H9 (cell line): ENCODE results near the gene CHST14. TPM values are rescaled to one million over a fixed set of nuclear protein-coding genes. Genes with fewer than 3 reads are reported as not detected.

Experiments used
- DNase-seq: peaks from one replicate; pipeline ENCODE4 v3.0.0-alpha.2; 2017
- H2AFZ ChIP-seq: one replicate; pipeline ENCODE4 v1.6.1; 2013; ENCODE audit warnings: mild to moderate bottlenecking, low read length, control low read depth, moderate library complexity
- H2AK5ac ChIP-seq: 2 replicates; pipeline ENCODE4 v1.6.1; 2013; ENCODE audit warnings: low read length, control low read depth, mixed read lengths; ENCODE audit not compliant: insufficient read length
- H2BK120ac ChIP-seq: one replicate; pipeline ENCODE4 v1.6.1; 2013; ENCODE audit warnings: low read depth, mild to moderate bottlenecking, low read length, control low read depth, inconsistent platforms; ENCODE audit not compliant: poor library complexity, severe bottlenecking
- H2BK12ac ChIP-seq: 2 replicates; pipeline ENCODE4 v1.6.1; 2013; ENCODE audit warnings: low read length, control low read depth, mixed read lengths, low read depth; ENCODE audit not compliant: insufficient read length
- H2BK15ac ChIP-seq: 2 replicates; pipeline ENCODE4 v1.6.1; 2013; ENCODE audit warnings: low read depth, low read length, control low read depth
- H2BK20ac ChIP-seq: one replicate; pipeline ENCODE4 v1.6.1; 2013; ENCODE audit warnings: low read depth, mild to moderate bottlenecking, low read length, control low read depth, inconsistent platforms; ENCODE audit not compliant: poor library complexity, severe bottlenecking
- H2BK5ac ChIP-seq: 2 replicates; pipeline ENCODE4 v1.6.1; 2013; ENCODE audit warnings: low read length, control low read depth, mixed read lengths; ENCODE audit not compliant: insufficient read length
- H3K14ac ChIP-seq: 2 replicates; pipeline ENCODE4 v1.6.1; 2013; ENCODE audit warnings: low read length, control low read depth; ENCODE audit not compliant: insufficient read depth
- H3K18ac ChIP-seq: 2 replicates; pipeline ENCODE4 v1.6.1; 2013; ENCODE audit warnings: low read depth, mild to moderate bottlenecking, mixed read lengths, low read length, control low read depth; ENCODE audit not compliant: insufficient read length
- H3K23ac ChIP-seq: 2 replicates; pipeline ENCODE4 v1.6.1; 2013; ENCODE audit warnings: low read length, control low read depth, mixed read lengths, low read depth; ENCODE audit not compliant: insufficient read length
- H3K23me2 ChIP-seq: 2 replicates; pipeline ENCODE4 v1.6.1; 2013; ENCODE audit warnings: low read depth, mild to moderate bottlenecking, mixed read lengths, low read length, control low read depth; ENCODE audit not compliant: insufficient read length, poor library complexity, severe bottlenecking
- H3K27ac ChIP-seq: 2 replicates; pipeline ENCODE4 v1.5.1; 2013; ENCODE audit warnings: low read length, control low read depth, mixed read lengths, low read depth; ENCODE audit not compliant: insufficient read length
- H3K27me3 ChIP-seq: 2 replicates; pipeline ENCODE4 v1.6.1; 2013; ENCODE audit warnings: low read length, control low read depth, inconsistent platforms; ENCODE audit not compliant: insufficient read depth
- H3K4ac ChIP-seq: 2 replicates; pipeline ENCODE4 v1.6.1; 2013; ENCODE audit warnings: low read depth, mild to moderate bottlenecking, control low read depth, inconsistent platforms, low read length, moderate library complexity
- H3K4me1 ChIP-seq: 2 replicates; pipeline ENCODE4 v1.6.1; 2013; ENCODE audit warnings: low read length, control low read depth, inconsistent platforms; ENCODE audit not compliant: insufficient read depth
- H3K4me2 ChIP-seq: 2 replicates; pipeline ENCODE4 v1.6.1; 2013; ENCODE audit warnings: low read length, control low read depth, mixed read lengths; ENCODE audit not compliant: insufficient read length, insufficient read depth
- H3K56ac ChIP-seq: 2 replicates; pipeline ENCODE4 v1.6.1; 2013; ENCODE audit warnings: low read depth, mild to moderate bottlenecking, mixed read lengths, low read length, control low read depth; ENCODE audit not compliant: insufficient read length
- H3K79me1 ChIP-seq: 2 replicates; pipeline ENCODE4 v1.6.1; 2013; ENCODE audit warnings: low read depth, mild to moderate bottlenecking, moderate library complexity, low read length, control low read depth, inconsistent platforms; ENCODE audit not compliant: insufficient read depth, poor library complexity, severe bottlenecking
- H3K79me2 ChIP-seq: 2 replicates; pipeline ENCODE4 v1.6.1; 2013; ENCODE audit warnings: low read length, control low read depth, inconsistent platforms; ENCODE audit not compliant: insufficient read depth
- H3K9ac ChIP-seq: 2 replicates; pipeline ENCODE4 v1.6.1; 2013; ENCODE audit warnings: low read length, control low read depth, mixed read lengths; ENCODE audit not compliant: insufficient read length; ENCODE audit errors: extremely low read depth
- H3K9me3 ChIP-seq: one replicate; pipeline ENCODE4 v1.6.1; 2013; ENCODE audit warnings: low read depth, low read length, inconsistent platforms; ENCODE audit not compliant: control insufficient read depth
- H3T11ph ChIP-seq: one replicate; pipeline ENCODE4 v1.6.1; 2013; ENCODE audit warnings: mild to moderate bottlenecking, low read length, control low read depth, inconsistent platforms
- H4K20me1 ChIP-seq: one replicate; pipeline ENCODE4 v1.6.1; 2013; ENCODE audit not compliant: control insufficient read depth, insufficient read length, insufficient read depth
- H4K5ac ChIP-seq: 2 replicates; pipeline ENCODE4 v1.6.1; 2013; ENCODE audit warnings: low read depth, mild to moderate bottlenecking, mixed read lengths, low read length, control low read depth; ENCODE audit not compliant: insufficient read length
- H4K8ac ChIP-seq: replicated peaks from 2 replicates; pipeline ENCODE4 v1.6.1; 2013; ENCODE audit warnings: low read length, control low read depth, mixed read lengths, low read depth; ENCODE audit not compliant: insufficient read length
- H4K91ac ChIP-seq: 2 replicates; pipeline ENCODE4 v1.6.1; 2013; ENCODE audit warnings: low read depth, mild to moderate bottlenecking, moderate library complexity, mixed read lengths, low read length, control low read depth; ENCODE audit not compliant: insufficient read length
- H3K27ac Mint-ChIP-seq, 3 experiments: 2 replicates in 2 of 3; 3 replicates in 1 of 3; pipeline ENCODE4 v1.8.0; 2020 to 2021; ENCODE audit warnings: mixed read lengths in 3 of 3, mild to moderate bottlenecking in 1 of 3, moderate library complexity in 1 of 3
- H3K27me3 Mint-ChIP-seq: 2 replicates; pipeline ENCODE4 v1.8.0; 2021; ENCODE audit warnings: low read depth, mild to moderate bottlenecking, moderate library complexity, mixed read lengths
- H3K36me3 Mint-ChIP-seq, 3 experiments: 2 replicates in 2 of 3; 3 replicates in 1 of 3; pipeline ENCODE4 v1.8.0; 2020 to 2021; ENCODE audit warnings: low read depth in 3 of 3, mixed read lengths in 3 of 3; ENCODE audit not compliant: insufficient read depth in 1 of 3
- H3K4me1 Mint-ChIP-seq, 2 experiments: 2 replicates each; pipeline ENCODE4 v1.8.0; 2020; ENCODE audit warnings: mixed read lengths in 2 of 2
- H3K4me3 Mint-ChIP-seq, 2 experiments: 2 replicates in 1 of 2; 3 replicates in 1 of 2; pipeline ENCODE4 v1.8.0; 2020 to 2021; ENCODE audit warnings: mild to moderate bottlenecking in 2 of 2, mixed read lengths in 2 of 2, moderate library complexity in 1 of 2
- H3K9me3 Mint-ChIP-seq, 2 experiments: 2 replicates in 1 of 2; 3 replicates in 1 of 2; pipeline ENCODE4 v1.8.0; 2020; ENCODE audit warnings: mild to moderate bottlenecking in 2 of 2, mixed read lengths in 2 of 2, moderate library complexity in 1 of 2
- CTCF ChIP-seq: fragments of 200-600 bp; sonication (generic); conservative IDR thresholded peaks from 3 replicates; pipeline ENCODE4 v1.8.0; 2021; ENCODE audit warnings: antibody characterized with exemption, mild to moderate bottlenecking
- WGBS: extraction: QIAGEN DNeasy Blood & Tissue Kit; methylation state at CpG from one replicate; pipeline ENCODE4 v1.1.7; 2013; ENCODE audit warnings: missing lambda C conversion rate, low lambda C conversion rate, mixed read lengths; ENCODE audit not compliant: insufficient read length; ENCODE audit errors: extremely low coverage; 5-methylcytosine and 5-hydroxymethylcytosine counted together
- total RNA-seq: library from RNA; stranded (reverse); gene quantifications from 2 replicates; pipeline ENCODE4 v1.2.1, GENCODE V29; 2021

The CHST14 gene
- total RNA-seq, 1 experiment from 2014 or later = 25.7 TPM

GRCh38 chr15:40437752-40438687, 32.8 kb upstream of the CHST14 start:
- H3K23me2 ChIP-seq = peaks cover 47% of the 10 kb centered on the region
- no peak overlapping the region for H3K18ac ChIP-seq
- no peak overlapping the region for H3K56ac ChIP-seq
- no peak overlapping the region for H3K23ac ChIP-seq
- Mint-ChIP-seq H3K9me3 (no peaks in the 10 kb centered on the region; a peak in 1 of 5 replicates), H3K36me3 (peaks cover 0 to 8% (median 0%) of the 10 kb centered on the region in 3 experiments; a peak in 4 of 7 replicates), H3K4me1 (peaks cover 47 to 49% of the 10 kb centered on the region in 2 experiments), H3K27me3 (peaks cover 39% of the 10 kb centered on the region), H3K4me3 (peak overlapping the region; percentile 93 to 96), H3K27ac (peak overlapping the region in 2 of 3 experiments; percentile 39 to 76; a peak in 2 of 7 replicates)
- TF ChIP-seq CTCF = no peak
- no peak overlapping the region for H2BK12ac ChIP-seq
- H2AFZ ChIP-seq = no peak overlapping the region
- WGBS = no CpG with 5 or more reads among the region's 21 CpGs
- H2AK5ac ChIP-seq = no peak overlapping the region
- H3K9ac ChIP-seq = no peak overlapping the region
- H3K4ac ChIP-seq = no peak overlapping the region
- H2BK120ac ChIP-seq = no peak overlapping the region
- H3K27ac ChIP-seq = no peak overlapping the region
- H3K4me1 ChIP-seq = peaks cover 9% of the 10 kb centered on the region
- no peak overlapping the region for H3T11ph ChIP-seq
- H3K4me2 ChIP-seq = peak overlapping the region; percentile 80
- H4K20me1 ChIP-seq = no peaks in the 10 kb centered on the region
- peaks cover 11% of the 10 kb centered on the region; the same call in 1 of the 2 replicates for H3K27me3 ChIP-seq
- H3K79me2 ChIP-seq = peaks cover 11% of the 10 kb centered on the region; the same call in 1 of the 2 replicates
- no peak overlapping the region for H2BK20ac ChIP-seq
- H4K91ac ChIP-seq = no peak overlapping the region
- no peaks in the 10 kb centered on the region for H3K9me3 ChIP-seq
- DNase-seq = no peak
- H4K8ac ChIP-seq = no peak overlapping the region
- H3K79me1 ChIP-seq = peaks cover 3% of the 10 kb centered on the region
- H4K5ac ChIP-seq = no peak overlapping the region
- H3K14ac ChIP-seq = no peak overlapping the region; the same call in 1 of the 2 replicates
- no peak overlapping the region for H2BK5ac ChIP-seq
- no peak overlapping the region for H2BK15ac ChIP-seq
